ENCODE results near the gene ALS2.

ALS2 gene

DNA sequence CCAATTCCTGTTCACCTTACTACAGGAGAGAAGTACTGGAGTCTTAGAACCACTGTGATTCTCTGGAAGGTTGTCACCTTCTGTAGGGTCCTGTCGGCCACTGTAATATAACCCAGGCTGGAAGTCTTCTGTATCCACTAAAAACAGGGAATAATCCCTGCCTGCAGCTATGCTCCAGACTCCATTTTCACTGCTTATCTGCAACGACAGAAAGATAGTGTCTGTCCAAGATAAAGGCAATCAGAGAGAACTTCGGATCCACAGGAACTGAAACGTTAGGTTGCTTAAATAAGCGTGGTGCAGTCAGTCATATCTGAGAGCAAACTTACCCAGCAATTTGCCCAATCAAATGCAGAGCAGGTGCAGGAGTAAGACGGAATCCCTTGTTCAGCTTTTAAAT is 34.2 kb downstream of the ALS2 start:
- DNase-seq (ENCODE audit: low read depth in 1 of 2, low spot score in 1 of 2), result no peak
- TF ChIP-seq, protein P1, sequence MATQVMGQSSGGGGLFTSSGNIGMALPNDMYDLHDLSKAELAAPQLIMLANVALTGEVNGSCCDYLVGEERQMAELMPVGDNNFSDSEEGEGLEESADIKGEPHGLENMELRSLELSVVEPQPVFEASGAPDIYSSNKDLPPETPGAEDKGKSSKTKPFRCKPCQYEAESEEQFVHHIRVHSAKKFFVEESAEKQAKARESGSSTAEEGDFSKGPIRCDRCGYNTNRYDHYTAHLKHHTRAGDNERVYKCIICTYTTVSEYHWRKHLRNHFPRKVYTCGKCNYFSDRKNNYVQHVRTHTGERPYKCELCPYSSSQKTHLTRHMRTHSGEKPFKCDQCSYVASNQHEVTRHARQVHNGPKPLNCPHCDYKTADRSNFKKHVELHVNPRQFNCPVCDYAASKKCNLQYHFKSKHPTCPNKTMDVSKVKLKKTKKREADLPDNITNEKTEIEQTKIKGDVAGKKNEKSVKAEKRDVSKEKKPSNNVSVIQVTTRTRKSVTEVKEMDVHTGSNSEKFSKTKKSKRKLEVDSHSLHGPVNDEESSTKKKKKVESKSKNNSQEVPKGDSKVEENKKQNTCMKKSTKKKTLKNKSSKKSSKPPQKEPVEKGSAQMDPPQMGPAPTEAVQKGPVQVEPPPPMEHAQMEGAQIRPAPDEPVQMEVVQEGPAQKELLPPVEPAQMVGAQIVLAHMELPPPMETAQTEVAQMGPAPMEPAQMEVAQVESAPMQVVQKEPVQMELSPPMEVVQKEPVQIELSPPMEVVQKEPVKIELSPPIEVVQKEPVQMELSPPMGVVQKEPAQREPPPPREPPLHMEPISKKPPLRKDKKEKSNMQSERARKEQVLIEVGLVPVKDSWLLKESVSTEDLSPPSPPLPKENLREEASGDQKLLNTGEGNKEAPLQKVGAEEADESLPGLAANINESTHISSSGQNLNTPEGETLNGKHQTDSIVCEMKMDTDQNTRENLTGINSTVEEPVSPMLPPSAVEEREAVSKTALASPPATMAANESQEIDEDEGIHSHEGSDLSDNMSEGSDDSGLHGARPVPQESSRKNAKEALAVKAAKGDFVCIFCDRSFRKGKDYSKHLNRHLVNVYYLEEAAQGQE (IDR thresholded peaks at IDR 0.05; ENCODE audit: insufficient replicate concordance, low read depth), result no peak
- TF ChIP-seq, protein P2, sequence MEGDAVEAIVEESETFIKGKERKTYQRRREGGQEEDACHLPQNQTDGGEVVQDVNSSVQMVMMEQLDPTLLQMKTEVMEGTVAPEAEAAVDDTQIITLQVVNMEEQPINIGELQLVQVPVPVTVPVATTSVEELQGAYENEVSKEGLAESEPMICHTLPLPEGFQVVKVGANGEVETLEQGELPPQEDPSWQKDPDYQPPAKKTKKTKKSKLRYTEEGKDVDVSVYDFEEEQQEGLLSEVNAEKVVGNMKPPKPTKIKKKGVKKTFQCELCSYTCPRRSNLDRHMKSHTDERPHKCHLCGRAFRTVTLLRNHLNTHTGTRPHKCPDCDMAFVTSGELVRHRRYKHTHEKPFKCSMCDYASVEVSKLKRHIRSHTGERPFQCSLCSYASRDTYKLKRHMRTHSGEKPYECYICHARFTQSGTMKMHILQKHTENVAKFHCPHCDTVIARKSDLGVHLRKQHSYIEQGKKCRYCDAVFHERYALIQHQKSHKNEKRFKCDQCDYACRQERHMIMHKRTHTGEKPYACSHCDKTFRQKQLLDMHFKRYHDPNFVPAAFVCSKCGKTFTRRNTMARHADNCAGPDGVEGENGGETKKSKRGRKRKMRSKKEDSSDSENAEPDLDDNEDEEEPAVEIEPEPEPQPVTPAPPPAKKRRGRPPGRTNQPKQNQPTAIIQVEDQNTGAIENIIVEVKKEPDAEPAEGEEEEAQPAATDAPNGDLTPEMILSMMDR (IDR thresholded peaks at IDR 0.05; ENCODE audit: insufficient read depth, low read length), result no peak
- TF ChIP-seq GABPA (IDR thresholded peaks at IDR 0.05; ENCODE audit: low read depth), result no peak
- TF ChIP-seq POLR2AphosphoS5 (IDR thresholded peaks at IDR 0.05; ENCODE audit: low read depth), result no peak
- TF ChIP-seq SPI1 (IDR thresholded peaks at IDR 0.05; ENCODE audit: borderline replicate concordance, low read depth), result no peak
- no peak overlapping the region for H3K27ac ChIP-seq (replicated peaks)

DNA sequence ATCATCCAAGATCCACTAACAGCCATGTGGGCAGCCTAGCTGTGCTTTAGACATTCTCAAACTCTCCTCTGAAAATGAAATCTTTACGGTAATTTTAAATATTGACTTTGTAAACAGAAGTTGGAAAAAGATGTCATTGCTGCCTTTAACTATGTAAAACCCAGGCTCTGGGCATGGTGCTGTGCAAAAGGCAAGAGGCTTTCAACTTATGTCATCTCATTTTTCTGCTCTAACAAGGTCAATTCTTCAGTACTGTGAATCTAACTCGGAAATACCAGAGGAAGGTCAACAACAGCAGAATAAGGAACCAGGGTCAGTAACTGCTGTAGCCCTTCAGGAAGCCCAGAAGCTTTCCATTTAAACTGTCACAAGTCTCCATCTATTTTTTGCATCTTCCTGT is 45.2 kb downstream of the ALS2 start:
- TF ChIP-seq, protein P2 (IDR thresholded peaks at IDR 0.05; ENCODE audit: insufficient read depth, low read length), result no peak
- TF ChIP-seq, protein P1 (IDR thresholded peaks at IDR 0.05; ENCODE audit: insufficient replicate concordance, low read depth), result no peak
- TF ChIP-seq POLR2AphosphoS5 (IDR thresholded peaks at IDR 0.05; ENCODE audit: low read depth) (no peak), GABPA (IDR thresholded peaks at IDR 0.05; ENCODE audit: low read depth) (no peak), SPI1 (IDR thresholded peaks at IDR 0.05; ENCODE audit: borderline replicate concordance, low read depth) (no peak)
- H3K4me3 ChIP-seq (replicated peaks; ENCODE audit: insufficient read depth, low read length), result no peak overlapping the region
- no peak for DNase-seq (ENCODE audit: low read depth in 1 of 2, low spot score in 1 of 2)
- H3K27ac ChIP-seq (replicated peaks), result no peak overlapping the region
- H3K27me3 ChIP-seq (ENCODE audit: insufficient read depth, poor library complexity, severe bottlenecking), result no peaks in the 10 kb centered on the region

More for the DNA sequence above, 34.2 kb downstream of the ALS2 start:
- Histone ChIP-seq H3K4me3 (replicated peaks; ENCODE audit: insufficient read depth, low read length) (no peak overlapping the region), H3K27me3 (ENCODE audit: insufficient read depth, poor library complexity, severe bottlenecking) (no peaks in the 10 kb centered on the region)

DNA sequence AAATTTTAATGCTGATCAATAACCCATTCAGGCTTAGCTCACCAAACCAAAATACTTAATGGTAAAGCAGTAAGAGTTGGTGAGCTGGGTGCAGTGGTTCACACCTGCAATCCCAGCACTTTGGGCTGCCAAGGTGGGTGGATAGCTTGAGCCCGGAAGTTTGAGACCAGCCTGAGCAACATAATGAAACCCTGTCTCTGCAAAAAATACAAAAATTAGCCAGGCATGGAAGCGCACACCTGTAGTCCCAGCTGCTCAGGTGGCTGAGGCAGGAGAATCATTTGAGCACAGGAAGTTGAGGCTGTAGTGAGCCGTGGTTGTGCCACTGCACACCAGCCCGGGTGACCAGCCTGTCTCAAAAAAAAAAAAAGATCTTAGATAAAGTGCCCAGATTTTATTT is 46.6 kb downstream of the ALS2 start:
- no peak for TF ChIP-seq GABPA (IDR thresholded peaks at IDR 0.05; ENCODE audit: low read depth)
- TF ChIP-seq, protein P2 (IDR thresholded peaks at IDR 0.05; ENCODE audit: insufficient read depth, low read length), result no peak
- no peak for TF ChIP-seq POLR2AphosphoS5 (IDR thresholded peaks at IDR 0.05; ENCODE audit: low read depth)
- TF ChIP-seq, protein P1 (IDR thresholded peaks at IDR 0.05; ENCODE audit: insufficient replicate concordance, low read depth), result no peak
- no peak for TF ChIP-seq SPI1 (IDR thresholded peaks at IDR 0.05; ENCODE audit: borderline replicate concordance, low read depth)
- Histone ChIP-seq H3K27ac (replicated peaks) (no peak overlapping the region), H3K27me3 (ENCODE audit: insufficient read depth, poor library complexity, severe bottlenecking) (no peaks in the 10 kb centered on the region), H3K4me3 (replicated peaks; ENCODE audit: insufficient read depth, low read length) (no peak overlapping the region)
- DNase-seq (ENCODE audit: low read depth in 1 of 2, low spot score in 1 of 2), result no peak
